ENCODE measurements around the gene SLC16A8. TPM values are rescaled to one million over a fixed set of nuclear protein-coding genes. Genes with fewer than 3 reads are reported as not detected.

Gene SLC16A8
- total and polyA plus RNA-seq, 7 donors, result 0.23 to 1.0 (median 0.29) TPM; not detected in 3

DNA sequence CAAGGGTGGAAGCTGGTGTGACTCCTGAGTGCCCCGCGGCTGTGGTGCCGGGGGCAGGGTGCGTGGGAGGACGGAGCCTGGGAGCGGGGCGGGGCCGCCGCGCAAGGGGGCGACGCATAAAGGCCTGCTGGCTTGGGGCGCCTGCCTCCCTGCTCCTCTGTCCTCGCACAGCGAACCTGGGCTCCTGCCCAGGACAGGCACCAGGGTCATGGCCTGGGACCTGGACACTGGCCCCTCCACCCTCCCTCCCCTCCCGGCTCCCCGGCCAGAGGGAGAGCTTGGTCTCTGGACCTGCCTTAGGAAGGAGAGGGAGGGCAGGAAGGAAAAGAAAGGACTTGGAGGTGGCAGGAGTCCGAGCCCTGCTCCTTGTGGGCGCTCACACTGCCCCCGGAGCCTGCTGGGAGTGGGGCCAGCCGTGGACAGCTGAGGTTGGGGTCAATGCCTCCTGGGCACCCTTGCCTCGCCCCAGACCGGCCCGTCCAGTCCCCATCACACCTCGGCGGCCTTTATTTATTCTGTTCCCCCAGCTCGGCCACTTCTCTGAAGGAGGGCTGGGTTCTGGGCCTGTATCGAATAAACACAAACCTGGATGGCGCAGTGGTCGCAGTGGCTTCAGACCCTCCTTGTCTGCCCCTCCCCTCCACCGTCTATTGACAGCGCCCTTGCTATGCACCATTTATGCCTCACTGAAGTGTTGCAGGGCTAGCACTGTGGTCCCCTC lies 8.7 kb downstream of the SLC16A8 start:
- peak in 1 of 2 donors; percentile 11 for DNase-seq
- Histone ChIP-seq H3K36me3 (ENCODE audit: insufficient read depth in 1 of 2, low read depth in 1 of 2) (peaks cover 0 to 41% of the 10 kb centered on the region in 2 donors), H3K27me3 (ENCODE audit: insufficient read depth in 3 of 3, low read length in 2 of 3) (no peaks in the 10 kb centered on the region), H3K4me1 (peaks cover 8% of the 10 kb centered on the region), H3K4me3 (no peak overlapping the region), H3K27ac (no peak overlapping the region), H3K9me3 (no peaks in the 10 kb centered on the region)
- ATAC-seq, result no peak
- intact Hi-C loops (cut with DNase I), result no loop called here
- no peak for TF ChIP-seq CTCF (IDR thresholded peaks at IDR 0.05)
- WGBS, 3 donors, result 85 to 95% (median 92%) methylated on average over 27 to 32 of the region's 32 CpGs

DNA sequence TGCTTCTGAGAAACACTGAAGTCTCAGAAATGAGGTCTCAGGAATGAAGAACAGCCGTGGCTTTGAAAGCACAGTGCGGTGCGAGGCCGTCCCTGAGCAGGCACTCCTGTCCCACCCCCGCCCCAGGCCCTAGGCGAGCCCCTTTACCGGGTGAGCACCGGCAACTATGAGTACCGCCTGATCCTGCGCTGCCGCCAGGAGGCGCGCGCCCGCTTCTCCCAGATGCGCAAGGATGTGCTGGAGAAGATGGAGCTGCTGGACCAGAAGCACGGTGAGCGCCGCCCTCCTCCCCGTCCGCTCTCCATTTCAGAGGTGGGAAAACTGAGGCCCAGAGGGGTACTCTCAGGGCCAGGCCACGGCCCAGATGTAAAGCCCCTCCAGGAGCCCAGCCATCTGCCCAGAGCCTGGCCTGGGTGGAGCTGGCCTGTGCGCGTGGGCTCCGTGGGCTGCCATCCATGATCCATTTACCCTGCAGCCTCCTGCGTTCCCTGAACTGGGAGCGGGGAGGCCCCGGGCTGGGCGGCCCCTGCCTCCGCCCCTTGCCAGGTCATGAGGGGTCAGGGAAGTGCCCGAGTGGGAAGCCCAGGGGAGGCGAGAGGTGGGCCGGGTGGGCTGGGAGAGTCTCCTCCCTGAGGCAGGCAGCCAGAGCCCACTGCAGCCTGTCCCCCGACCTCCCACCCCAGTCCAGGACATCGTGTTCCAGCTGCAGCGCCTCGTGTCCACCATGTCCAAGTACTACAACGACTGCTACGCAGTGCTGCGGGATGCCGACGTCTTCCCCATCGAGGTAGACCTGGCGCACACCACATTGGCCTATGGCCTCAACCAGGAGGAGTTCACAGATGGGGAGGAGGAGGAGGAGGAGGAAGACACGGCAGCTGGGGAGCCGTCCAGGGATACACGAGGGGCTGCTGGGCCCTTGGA lies 9.5 kb downstream of the SLC16A8 start:
- Histone ChIP-seq H3K27me3 (ENCODE audit: insufficient read depth in 3 of 3, low read length in 2 of 3) (no peaks in the 10 kb centered on the region), H3K36me3 (ENCODE audit: insufficient read depth in 1 of 2, low read depth in 1 of 2) (peaks cover 0 to 41% of the 10 kb centered on the region in 2 donors), H3K4me3 (no peak overlapping the region), H3K27ac (no peak overlapping the region), H3K9me3 (no peaks in the 10 kb centered on the region), H3K4me1 (peaks cover 14% of the 10 kb centered on the region)
- no peak for TF ChIP-seq CTCF (IDR thresholded peaks at IDR 0.05)
- peak in 1 of 2 donors; percentile 22 for DNase-seq
- 85 to 90% (median 87%) methylated on average over 46 to 47 of the region's 47 CpGs for WGBS, 3 donors
- intact Hi-C loops (cut with DNase I), result loop anchor here in 1 of 2 donors (5.0 kb wide), 1 partner anchor 98 kb away; no protein-coding TSS in a partner anchor
- no peak for ATAC-seq

DNA sequence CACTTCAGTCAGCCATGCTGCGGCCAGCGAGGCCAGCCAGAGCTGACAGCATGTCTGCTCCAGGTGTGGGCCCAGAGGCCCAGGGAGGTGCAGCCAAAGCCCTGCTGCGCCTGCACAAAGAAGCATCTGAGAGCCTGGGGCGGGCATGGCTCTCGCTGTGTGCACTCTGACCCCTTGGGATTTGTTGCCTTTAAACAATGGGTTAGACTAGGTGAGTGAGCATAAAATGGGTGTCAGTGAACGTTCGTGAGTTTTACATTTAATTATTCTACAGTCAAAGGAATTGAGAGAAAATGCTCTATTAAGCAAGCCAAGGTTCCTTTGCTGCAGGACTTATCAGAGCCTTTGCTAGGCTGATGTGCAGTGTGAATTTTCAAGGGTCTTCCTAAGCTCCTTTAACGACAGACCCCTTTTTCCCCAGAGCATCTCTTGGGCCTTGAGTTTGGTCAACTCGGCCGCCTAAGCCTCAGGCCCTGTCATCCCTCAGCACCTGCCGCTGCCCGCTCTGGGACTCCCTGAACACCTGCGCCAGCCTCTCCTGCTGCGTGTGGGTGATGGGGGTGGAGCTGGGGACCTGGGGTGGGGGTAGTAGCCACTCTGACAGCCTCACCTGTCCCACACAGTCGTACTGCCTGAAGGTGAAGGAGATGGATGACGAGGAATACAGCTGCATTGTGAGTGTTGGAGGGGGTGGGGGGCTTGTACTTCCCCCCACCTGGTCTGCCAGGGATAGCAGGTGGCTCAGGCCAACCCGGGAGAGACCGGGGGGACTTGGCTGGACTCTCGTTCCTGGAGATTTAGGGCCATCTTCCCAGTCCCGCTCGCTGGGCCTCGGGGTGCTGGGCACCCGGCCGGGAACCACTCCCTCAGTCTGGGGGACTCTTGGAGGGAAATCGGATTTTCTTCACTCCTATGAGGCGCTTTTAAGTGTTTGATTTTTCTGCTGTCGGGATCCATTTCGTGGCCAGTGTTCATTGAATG lies 10.5 kb downstream of the SLC16A8 start:
- 92 to 96% (median 93%) methylated on average over 28 of the region's 28 CpGs for WGBS, 3 donors
- intact Hi-C loops (cut with DNase I), result loop anchor here in 1 of 2 donors (5.0 kb wide), 1 partner anchor 99 kb away; no protein-coding TSS in a partner anchor
- peaks cover 0 to 41% of the 10 kb centered on the region in 2 donors for H3K36me3 ChIP-seq (ENCODE audit: insufficient read depth in 1 of 2, low read depth in 1 of 2)

More for the DNA sequence above, 10.5 kb downstream of the SLC16A8 start:
- DNase-seq (peak in 1 of 2 donors; percentile 4), ATAC-seq (no peak)
- Histone ChIP-seq H3K4me3 (no peak overlapping the region), H3K9me3 (no peaks in the 10 kb centered on the region), H3K27ac (no peak overlapping the region), H3K4me1 (peaks cover 24% of the 10 kb centered on the region), H3K27me3 (ENCODE audit: insufficient read depth in 3 of 3, low read length in 2 of 3) (no peaks in the 10 kb centered on the region)
- TF ChIP-seq CTCF (IDR thresholded peaks at IDR 0.05), result no peak

Measured in psoas muscle (tissue), 8 donors.